HFF-Myc (cell line): ENCODE results near the gene SIDT2.
A peak's percentile ranks its signal among the peaks of the same experiment; 100 is the strongest.

Experiments used
- DNase-seq: peaks from one replicate; pipeline ENCODE4 v3.0.0-alpha.2; 2011; ENCODE audit warnings: low read depth; ENCODE audit errors: extremely low read depth
- H3K4me3 ChIP-seq: replicated peaks from 2 replicates; pipeline ENCODE4 v1.5.1; 2011; ENCODE audit warnings: low read depth, mild to moderate bottlenecking, control low read depth, low read length
- CTCF ChIP-seq: IDR thresholded peaks from 2 replicates; pipeline ENCODE4 v1.5.1; 2012; ENCODE audit warnings: mild to moderate bottlenecking, low read depth, low read length, control low read depth; ENCODE audit errors: missing control alignments

The SIDT2 gene

GRCh38 chr11:117195258-117195657 is 16.7 kb downstream of the SIDT2 start:
- no peak overlapping the region for H3K4me3 ChIP-seq
- TF ChIP-seq CTCF: no peak
- no peak for DNase-seq

DNA sequence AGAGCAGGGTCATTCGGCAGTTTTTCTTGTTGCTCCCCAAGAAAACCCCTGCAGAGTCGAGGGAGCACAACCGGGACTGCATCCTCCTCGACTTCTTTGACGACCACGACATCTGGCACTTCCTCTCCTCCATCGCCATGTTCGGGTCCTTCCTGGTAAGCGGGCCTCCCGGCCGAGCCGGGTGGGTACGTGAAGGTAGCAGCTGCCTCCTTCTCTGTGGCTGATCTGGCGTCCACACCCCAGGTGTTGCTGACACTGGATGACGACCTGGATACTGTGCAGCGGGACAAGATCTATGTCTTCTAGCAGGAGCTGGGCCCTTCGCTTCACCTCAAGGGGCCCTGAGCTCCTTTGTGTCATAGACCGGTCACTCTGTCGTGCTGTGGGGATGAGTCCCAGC is 17.2 kb downstream of the SIDT2 start:
- TF ChIP-seq CTCF: no peak
- no peak overlapping the region for H3K4me3 ChIP-seq
- DNase-seq: no peak

DNA sequence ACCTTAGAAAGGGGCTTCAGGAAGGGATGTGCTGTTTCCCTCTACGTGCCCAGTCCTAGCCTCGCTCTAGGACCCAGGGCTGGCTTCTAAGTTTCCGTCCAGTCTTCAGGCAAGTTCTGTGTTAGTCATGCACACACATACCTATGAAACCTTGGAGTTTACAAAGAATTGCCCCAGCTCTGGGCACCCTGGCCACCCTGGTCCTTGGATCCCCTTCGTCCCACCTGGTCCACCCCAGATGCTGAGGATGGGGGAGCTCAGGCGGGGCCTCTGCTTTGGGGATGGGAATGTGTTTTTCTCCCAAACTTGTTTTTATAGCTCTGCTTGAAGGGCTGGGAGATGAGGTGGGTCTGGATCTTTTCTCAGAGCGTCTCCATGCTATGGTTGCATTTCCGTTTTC is 18.5 kb downstream of the SIDT2 start:
- H3K4me3 ChIP-seq: no peak overlapping the region
- no peak for DNase-seq
- TF ChIP-seq CTCF: no peak

- H3K4me3 ChIP-seq: peak overlapping the region; percentile 36; the same call in 1 of the 2 replicates
- DNase-seq: no peak
- peak; percentile 56 for TF ChIP-seq CTCF
Measured at GRCh38 chr11:117197516-117198456, 19.2 kb downstream of the SIDT2 start.

GRCh38 chr11:117198613-117199012 is 20.1 kb downstream of the SIDT2 start:
- H3K4me3 ChIP-seq: peak overlapping the region; percentile 36
- DNase-seq: no peak
- no peak for TF ChIP-seq CTCF

DNA sequence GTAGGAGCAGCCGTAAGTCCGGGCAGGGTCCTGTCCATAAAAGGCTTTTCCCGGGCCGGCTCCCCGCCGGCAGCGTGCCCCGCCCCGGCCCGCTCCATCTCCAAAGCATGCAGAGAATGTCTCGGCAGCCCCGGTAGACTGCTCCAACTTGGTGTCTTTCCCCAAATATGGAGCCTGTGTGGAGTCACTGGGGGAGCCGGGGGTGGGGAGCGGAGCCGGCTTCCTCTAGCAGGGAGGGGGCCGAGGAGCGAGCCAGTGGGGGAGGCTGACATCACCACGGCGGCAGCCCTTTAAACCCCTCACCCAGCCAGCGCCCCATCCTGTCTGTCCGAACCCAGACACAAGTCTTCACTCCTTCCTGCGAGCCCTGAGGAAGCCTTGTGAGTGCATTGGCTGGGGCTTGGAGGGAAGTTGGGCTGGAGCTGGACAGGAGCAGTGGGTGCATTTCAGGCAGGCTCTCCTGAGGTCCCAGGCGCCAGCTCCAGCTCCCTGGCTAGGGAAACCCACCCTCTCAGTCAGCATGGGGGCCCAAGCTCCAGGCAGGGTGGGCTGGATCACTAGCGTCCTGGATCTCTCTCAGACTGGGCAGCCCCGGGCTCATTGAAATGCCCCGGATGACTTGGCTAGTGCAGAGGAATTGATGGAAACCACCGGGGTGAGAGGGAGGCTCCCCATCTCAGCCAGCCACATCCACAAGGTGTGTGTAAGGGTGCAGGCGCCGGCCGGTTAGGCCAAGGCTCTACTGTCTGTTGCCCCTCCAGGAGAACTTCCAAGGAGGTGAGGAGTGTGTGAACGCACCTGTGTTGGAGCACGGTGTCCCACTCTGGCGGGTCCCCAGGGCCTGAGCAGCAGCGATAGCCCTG is 20.7 kb downstream of the SIDT2 start, which contains the start of gene TAGLN:
Gene TAGLN (plus strand): TSS at position 318 of the 863 bp plus-strand sequence. CDS start 3,644 bp downstream, outside the sequence.
- H3K4me3 ChIP-seq: peak within 1 kb of the TSS; percentile 36
- no peak for DNase-seq
- TF ChIP-seq CTCF: no peak
